ENCODE data around the gene ATP2C1. TPM values are rescaled to one million over a fixed set of nuclear protein-coding genes. Genes with fewer than 3 reads are reported as not detected.

Gene ATP2C1
- total and polyA plus RNA-seq, 9 of the 15 experiments (the other 6 are each of a cell fraction or from before 2014, with no cell fraction given), result 10.0 to 53.5 (median 27.9) TPM

GRCh38 chr3:131053043-131053859 is 159.4 kb downstream of the ATP2C1 start:
- no peaks in the 10 kb centered on the region for H3K36me3 ChIP-seq (ENCODE audit: control insufficient read depth, insufficient read depth, low read length)
- no peak overlapping the region for H3K27ac ChIP-seq (ENCODE audit: extremely low read depth, low read depth, low read length)
- FAIRE-seq (no peak), ATAC-seq (no peak), DNase-seq (ENCODE audit: extremely low read depth in 1 of 4, low spot score in 3 of 4) (no peak)
- H2AFZ ChIP-seq (ENCODE audit: low read depth, low read length), result no peak overlapping the region
- peak; percentile 24; the same call in 1 of the 2 replicates for TF ChIP-seq REST (IDR thresholded peaks at IDR 0.05; ENCODE audit: borderline replicate concordance)
- no peak for TF ChIP-seq REST (CRISPR knock-in tag; IDR thresholded peaks at IDR 0.05; ENCODE audit: low read depth)
- TF ChIP-seq, protein P1, sequence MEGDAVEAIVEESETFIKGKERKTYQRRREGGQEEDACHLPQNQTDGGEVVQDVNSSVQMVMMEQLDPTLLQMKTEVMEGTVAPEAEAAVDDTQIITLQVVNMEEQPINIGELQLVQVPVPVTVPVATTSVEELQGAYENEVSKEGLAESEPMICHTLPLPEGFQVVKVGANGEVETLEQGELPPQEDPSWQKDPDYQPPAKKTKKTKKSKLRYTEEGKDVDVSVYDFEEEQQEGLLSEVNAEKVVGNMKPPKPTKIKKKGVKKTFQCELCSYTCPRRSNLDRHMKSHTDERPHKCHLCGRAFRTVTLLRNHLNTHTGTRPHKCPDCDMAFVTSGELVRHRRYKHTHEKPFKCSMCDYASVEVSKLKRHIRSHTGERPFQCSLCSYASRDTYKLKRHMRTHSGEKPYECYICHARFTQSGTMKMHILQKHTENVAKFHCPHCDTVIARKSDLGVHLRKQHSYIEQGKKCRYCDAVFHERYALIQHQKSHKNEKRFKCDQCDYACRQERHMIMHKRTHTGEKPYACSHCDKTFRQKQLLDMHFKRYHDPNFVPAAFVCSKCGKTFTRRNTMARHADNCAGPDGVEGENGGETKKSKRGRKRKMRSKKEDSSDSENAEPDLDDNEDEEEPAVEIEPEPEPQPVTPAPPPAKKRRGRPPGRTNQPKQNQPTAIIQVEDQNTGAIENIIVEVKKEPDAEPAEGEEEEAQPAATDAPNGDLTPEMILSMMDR (IDR thresholded peaks at IDR 0.05 in 2 of 3, conservative IDR thresholded peaks at IDR 0.05 in 1 of 3; ENCODE audit: insufficient read depth in 2 of 3, low read depth in 1 of 3, low read length in 3 of 3), result peak in 1 of 3 experiments; percentile 49; a peak in 2 of 6 replicates
- peak; percentile 59 to 68 for TF ChIP-seq RAD21 (CRISPR knock-in tag; conservative IDR thresholded peaks at IDR 0.05 in 1 of 2, IDR thresholded peaks at IDR 0.05 in 1 of 2)
- TF ChIP-seq, protein P2, sequence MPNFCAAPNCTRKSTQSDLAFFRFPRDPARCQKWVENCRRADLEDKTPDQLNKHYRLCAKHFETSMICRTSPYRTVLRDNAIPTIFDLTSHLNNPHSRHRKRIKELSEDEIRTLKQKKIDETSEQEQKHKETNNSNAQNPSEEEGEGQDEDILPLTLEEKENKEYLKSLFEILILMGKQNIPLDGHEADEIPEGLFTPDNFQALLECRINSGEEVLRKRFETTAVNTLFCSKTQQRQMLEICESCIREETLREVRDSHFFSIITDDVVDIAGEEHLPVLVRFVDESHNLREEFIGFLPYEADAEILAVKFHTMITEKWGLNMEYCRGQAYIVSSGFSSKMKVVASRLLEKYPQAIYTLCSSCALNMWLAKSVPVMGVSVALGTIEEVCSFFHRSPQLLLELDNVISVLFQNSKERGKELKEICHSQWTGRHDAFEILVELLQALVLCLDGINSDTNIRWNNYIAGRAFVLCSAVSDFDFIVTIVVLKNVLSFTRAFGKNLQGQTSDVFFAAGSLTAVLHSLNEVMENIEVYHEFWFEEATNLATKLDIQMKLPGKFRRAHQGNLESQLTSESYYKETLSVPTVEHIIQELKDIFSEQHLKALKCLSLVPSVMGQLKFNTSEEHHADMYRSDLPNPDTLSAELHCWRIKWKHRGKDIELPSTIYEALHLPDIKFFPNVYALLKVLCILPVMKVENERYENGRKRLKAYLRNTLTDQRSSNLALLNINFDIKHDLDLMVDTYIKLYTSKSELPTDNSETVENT (CRISPR knock-in tag; IDR thresholded peaks at IDR 0.05), result no peak
- H3K4me1 ChIP-seq (replicated peaks in 1 of 2; ENCODE audit: control insufficient read depth in 2 of 2, insufficient read depth in 2 of 2, low read length in 2 of 2), result no peaks in the 10 kb centered on the region
- H3K27me3 ChIP-seq (ENCODE audit: control insufficient read depth in 2 of 2, insufficient read depth in 2 of 2, low read length in 2 of 2), result no peaks in the 10 kb centered on the region
- no peaks in the 10 kb centered on the region for H4K20me1 ChIP-seq (replicated peaks; ENCODE audit: control insufficient read depth, insufficient read depth, low read length)
- no TSS peak for BruUV-seq (replicated peaks)
- 10% methylated on average over 3 of the region's 3 CpGs for WGBS (ENCODE audit: insufficient coverage, low coverage, missing lambda C conversion rate)
- H3K9me3 ChIP-seq (replicated peaks; ENCODE audit: control insufficient read depth, insufficient read depth, low read depth, low read length), result no peaks in the 10 kb centered on the region
- H3K9ac ChIP-seq (ENCODE audit: insufficient read depth in 1 of 2, low read depth in 2 of 2, low read length in 2 of 2), result no peak overlapping the region
- POLR2A ChIA-PET, result no interaction called here
- intact Hi-C loops (cut with micrococcal nuclease) (no loop called here), in situ Hi-C loops (cut with MboI) (no loop called here)
- H3K79me2 ChIP-seq (ENCODE audit: control insufficient read depth, insufficient read depth, low read length), result no peaks in the 10 kb centered on the region
- no peak overlapping the region for H3K4me3 ChIP-seq
- H3K4me2 ChIP-seq (ENCODE audit: insufficient read depth, low read length), result no peak overlapping the region
- H3K9me1 ChIP-seq (ENCODE audit: control insufficient read depth, insufficient read depth, low read length), result no peaks in the 10 kb centered on the region
- CTCF ChIA-PET (ENCODE audit: low intra/inter-chr PET ratio), result no interaction called here
